HG02973 (cell line): ENCODE measurements around the gene PSMD12.
"Not testable (repeated sequence)": the region's sequence is repeated elsewhere in the genome, so short reads cannot be mapped to it uniquely, and the experiment has no call there.

Source experiments
- ATAC-seq: cut with Tn5 transposase; IDR thresholded peaks from one replicate; pipeline ENCODE4 v1.9.1; 2021; ENCODE audit warnings: moderate library complexity; ENCODE audit not compliant: unreplicated experiment

The PSMD12 gene

DNA sequence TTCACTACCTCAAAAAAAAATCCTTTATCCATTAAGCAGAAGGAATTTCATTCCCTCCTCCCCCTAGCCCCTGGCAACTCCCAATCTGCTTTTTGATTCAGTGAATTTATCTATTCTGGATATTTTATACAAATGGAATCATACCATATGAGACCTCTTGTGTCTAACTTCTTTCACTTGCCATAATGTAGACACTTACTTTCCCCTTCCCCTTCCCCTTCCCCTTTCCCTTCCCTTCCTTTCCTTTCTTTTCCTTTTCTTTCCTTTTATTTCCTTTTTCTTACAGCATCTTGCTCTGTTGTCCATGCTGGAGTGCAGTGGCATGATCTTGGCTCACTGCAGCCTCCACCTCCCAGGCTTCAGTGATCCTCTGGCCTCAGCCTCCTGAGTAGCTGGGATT is 50.5 kb downstream of the PSMD12 start:
- no peak for ATAC-seq

DNA sequence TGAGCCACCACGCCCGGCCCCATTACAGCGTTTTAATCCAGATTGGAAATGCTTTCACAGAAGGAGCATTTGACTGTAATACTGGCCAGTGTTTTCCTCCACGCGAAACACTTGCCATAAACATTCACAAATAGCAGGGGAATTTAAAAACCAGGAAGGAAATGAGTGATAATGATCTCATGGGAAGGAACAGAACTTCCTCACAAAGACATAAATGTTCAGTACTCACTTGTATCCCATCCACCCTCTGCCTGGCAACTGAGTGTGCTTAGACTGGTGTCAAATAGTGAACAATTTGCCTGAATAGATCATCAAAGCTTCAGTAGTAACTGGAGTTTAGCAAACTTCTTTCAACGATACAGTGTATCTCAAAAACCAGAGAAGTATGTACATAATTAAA is 54.1 kb downstream of the PSMD12 start:
- ATAC-seq: no peak

DNA sequence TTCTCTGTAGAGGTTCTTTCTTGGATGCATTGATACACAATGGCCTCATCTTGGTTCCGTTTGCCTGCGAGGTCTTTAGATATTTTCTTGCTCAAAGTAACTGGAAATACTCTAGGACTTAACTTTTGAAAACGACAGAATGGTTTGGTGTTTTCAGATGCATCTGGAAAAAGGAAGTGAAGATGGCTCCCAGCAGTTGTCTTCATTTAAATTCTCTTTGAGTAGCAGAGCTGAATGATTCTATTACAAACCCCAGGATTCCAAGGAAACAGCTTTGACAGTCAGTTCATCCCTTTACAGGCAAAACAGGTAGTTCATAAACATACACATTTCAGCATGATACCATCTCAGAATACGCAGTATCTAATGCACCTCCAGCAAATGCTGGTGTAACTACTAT is 54.8 kb downstream of the PSMD12 start:
- ATAC-seq: no peak

DNA sequence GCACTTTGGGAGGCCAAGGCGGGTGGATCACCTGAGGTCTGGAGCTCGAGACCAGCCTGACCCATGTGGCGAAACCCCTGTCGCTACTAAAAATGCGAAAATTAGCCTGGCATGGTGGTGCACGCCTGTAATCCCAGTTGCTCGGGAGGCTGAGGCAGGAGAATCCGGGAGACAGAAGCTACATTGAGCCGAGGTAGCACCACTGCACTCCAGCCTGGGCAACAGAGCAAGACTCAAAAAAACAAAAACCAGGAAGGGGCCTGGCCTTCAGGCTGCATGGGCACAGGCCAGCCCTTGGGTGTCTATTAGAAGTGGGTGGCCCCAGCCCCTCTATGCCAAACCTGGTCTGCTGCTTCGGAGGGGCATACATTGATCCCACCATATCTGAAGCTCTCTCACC is 56.0 kb downstream of the PSMD12 start:
- ATAC-seq: no peak

DNA sequence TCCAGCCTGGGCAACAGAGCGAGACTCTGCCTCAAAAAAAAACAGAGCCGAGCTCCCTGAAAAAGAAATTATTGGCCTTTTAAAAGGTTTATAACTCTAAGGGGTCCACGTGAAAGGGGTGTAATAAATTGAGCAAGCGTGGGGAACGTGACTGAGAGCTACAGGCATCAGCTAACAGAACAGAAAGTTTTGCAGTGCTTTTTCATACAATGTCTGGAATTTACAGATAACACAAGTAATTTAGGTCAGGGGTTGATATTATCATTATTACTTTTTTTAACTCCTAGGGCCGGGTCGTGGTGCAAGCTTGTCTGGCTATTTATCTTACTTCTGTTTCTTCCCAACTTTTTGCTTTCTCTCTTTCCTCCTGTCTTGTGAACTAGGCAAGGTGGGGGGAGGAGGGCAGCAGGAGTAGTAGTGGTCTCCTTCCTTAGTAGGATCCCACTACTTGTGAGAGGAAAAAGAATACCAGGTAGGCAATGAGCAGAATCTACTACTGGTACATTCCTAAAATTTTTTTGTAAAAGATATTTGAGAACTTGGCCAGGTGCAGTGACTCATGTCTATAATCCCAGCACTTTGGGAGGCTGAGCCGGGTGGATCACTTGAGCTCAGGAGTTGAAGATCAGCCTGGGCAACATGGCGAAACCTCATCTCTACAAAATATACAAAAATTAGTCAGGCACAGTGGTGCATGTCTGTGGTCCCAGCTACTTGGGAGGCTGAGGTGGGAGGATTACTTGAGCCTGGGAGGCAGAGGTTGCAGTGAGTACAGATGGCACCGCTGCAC is 60.7 kb downstream of the PSMD12 start:
- not testable (repeated sequence) for ATAC-seq

DNA sequence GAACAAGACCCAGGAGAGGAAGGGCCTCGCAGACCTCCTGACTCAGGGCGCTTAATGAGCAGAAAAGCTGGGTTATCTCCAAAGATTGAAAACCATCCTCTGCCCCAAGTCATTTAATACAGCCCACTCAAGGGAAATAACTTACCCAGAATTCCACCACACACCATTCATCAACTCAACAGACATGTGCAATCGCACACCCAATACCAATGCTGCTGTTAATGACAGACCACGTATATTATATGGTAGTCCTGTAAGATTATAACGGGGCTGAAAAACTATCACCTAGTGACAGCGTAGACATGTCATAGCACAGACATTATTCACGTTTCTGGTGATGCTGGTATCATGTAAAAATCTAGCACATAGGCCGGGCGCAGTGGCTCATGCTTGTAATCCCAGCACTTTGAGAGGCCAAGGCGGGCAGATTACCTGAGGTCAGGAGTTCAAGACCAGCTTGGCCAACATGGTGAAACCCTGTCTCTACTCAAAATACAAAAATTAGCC is 68.9 kb downstream of the PSMD12 start:
- ATAC-seq: no peak

DNA sequence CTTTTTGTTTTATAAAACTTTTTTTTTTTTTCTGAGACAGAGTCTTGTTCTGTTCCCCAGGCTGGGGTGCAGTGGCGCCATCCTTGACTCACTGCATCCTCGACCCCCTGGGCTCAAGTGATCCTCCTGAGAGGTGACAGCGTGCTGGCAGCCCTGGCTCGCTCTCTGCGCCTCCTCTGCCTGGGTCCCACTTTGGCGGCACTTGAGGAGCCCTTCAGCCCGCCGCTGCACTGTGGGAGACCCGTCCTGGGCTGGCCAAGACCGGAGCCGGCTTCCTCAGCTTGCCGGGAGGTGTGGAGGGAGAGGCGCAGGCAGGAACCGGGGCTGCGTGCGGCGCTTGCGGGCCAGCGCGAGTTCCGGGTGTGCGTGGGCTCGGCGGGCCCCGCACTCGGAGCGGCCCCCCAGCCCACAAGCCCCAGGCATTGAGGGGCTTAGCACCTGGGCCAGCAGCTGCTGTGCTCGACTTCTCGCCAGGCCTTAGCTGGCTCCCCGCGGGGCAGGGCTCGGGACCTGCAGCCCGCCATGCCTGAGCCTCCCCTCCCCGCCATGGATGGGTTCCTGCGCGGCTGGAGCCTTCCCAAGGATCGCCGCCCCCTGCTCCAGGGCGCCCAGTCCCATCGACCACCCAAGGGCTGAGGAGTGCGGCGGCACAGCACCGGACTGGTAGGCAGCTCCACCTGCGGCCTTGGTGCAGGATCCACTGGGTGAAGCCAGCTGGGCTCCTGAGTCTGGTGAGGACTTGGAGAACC is 71.8 kb downstream of the PSMD12 start:
- ATAC-seq: no peak

DNA sequence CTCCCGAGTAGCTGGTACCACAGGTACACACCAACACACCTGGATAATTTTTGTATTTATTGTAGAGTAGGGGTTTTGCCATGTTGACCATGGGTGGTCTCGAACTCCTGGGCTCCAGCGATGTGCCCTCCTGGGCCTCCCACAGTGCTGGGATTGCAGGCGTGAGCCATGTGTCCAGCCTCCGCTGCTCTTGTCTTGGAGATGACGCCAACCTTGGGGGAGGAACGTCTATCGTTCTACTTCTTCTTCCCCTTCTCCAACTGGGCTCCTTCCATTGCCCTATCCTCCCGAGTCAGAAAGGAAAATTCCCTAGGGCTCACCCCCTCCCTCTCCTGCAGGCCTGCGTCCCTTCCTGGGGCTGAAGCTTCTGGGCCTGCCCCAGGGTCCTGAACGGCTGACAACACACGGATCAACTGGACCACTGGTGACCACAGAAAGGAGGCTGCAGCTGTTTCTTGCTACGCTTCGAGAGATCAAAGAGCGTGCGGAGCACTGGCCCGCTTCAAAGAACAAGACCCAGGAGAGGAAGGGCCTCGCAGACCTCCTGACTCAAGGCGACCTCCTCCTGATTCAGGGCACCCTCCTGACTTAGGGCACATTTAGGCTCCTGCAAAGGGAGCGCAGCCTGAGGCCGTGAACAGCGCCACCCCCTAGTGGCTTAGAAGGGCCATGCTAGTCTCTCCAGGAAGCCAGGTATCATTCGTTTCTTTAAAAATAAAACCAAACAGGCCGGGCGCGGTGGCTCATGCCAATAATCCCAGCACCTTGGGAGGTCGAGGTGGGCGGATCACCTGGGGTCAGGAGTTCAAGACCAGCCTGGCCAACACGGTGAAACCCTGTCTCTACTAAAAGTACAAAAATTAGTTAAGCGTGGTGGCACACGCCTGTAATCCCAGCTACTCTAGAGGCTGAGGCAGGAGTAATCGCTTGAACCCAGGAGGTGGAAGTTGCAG is 72.8 kb downstream of the PSMD12 start:
- peak; percentile 77 for ATAC-seq

DNA sequence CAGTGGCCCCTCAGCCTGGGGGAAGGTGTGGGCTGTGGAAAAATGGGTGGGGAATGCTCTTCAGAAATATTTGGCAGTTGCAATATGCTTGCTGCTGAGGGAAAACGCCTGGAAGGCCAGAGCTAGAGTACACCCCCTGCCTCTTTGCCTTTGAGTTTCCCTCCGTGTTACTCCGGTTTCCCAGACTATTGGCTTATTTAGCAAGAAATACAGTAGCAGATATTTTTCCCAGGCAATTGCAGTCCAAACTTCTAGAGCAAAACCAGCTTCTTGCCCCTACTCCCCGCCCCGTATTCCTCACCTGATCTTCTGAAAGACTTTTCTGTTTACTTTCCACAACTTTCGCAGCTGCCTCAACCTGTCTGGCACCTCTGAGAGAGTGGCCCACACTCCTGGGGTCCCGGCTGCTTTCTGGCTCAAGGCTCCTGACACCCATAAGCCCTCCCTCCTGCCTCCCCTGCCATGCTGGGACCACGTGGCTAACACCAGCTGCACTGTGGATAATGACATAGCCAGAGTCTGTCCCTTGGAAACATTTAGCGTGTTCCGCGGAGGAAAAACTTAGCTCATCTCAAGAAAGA is 75.6 kb downstream of the PSMD12 start:
- no peak for ATAC-seq

DNA sequence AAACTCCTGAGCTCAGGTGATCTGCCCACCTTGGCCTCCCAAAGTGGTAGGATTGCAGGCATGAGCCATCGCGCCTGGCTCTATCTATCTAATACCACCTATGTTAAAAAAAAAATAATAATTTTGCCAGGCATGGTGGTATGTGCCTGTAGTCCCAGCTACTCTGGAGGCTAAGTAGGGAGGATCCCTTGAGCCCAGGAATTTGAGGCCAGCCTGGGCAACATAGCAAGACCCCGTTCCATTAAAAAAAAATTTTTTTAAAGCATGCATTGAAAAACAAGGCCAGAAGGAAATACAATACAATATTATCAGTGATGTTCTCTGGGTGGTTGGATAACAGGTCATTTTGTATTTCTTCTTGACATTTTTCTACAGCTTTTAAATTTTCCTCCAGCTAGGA is 76.1 kb downstream of the PSMD12 start:
- ATAC-seq: no peak

DNA sequence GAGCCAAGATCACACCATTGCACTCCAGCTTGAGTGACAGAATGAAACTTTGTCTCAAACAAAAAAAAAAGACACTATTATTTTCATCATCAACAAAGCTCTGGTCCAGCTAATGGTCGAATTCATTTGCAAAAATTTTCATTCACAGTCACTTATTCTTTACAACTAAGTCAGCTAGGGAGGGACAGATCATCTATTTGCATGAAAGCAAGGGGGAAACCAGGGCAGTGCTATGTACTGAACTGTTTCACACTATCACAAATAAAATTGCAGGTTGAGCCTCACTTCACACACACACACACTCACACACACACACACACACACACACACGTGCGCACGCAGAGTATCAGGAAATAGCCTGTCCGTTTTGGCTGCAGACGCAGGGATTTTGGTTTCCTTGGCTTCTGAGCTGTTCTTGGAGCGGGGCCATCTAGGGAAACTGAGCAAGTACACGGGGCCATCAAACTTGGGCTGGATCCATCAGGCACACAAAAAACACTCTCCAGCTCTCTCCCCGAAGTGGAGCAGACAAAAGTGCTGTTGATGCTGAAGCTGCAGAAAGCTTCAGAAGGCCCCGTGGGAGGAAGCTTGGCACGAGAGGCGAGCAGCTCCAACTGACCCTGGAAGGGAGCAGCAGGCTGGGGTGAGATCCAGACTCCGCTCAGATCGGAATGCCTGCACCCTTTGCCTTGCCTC is 77.0 kb downstream of the PSMD12 start:
- no peak for ATAC-seq
